ENCODE results near the gene TLL1.

Gene TLL1

DNA sequence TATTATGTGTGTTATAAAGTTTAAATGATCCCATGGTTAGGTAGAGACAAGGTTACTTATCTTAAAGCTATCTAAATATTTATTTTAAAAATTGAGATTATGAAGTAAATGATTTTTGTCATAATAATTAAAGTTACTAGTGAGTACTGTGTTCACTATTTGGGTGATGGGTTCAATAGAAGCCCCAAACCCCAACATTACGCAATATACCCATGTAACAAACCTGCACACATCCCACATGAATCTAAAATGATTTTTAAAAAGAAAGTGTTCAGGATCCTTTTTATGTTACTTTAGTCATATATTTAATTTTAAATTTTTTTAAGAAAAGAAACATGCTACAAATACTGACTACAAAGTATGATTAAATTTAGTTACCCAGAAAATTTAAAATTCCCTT is 193.9 kb downstream of the TLL1 start:
- no peak for DNase-seq

- DNase-seq = no peak
These were observed 194.9 kb downstream of the TLL1 start for GRCh38 chr4:166067915-166068314.

GRCh38 chr4:166073783-166074182 is 200.7 kb downstream of the TLL1 start:
- DNase-seq = no peak

- DNase-seq = no peak
These were observed 202.6 kb downstream of the TLL1 start for GRCh38 chr4:166075599-166075998.

DNA sequence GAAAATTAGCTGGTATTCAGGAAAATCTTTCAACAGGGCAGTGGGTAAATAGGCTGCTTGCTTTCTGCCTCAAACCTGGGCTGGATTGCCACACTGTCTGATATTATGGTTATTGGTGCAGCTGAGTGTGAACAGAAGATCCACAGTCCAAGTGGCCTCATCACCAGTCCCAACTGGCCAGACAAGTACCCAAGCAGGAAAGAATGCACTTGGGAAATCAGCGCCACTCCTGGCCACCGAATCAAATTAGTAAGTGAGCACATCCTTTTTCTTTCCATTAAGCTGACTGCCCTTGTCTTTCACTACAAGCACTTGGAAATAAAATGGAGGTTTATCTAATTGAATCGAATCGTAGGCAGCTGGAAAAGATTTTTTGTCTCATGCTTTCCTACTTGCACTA is 204.7 kb downstream of the TLL1 start:
- no peak for DNase-seq

GRCh38 chr4:166078383-166078782 is 205.3 kb downstream of the TLL1 start:
- no peak for DNase-seq

DNA sequence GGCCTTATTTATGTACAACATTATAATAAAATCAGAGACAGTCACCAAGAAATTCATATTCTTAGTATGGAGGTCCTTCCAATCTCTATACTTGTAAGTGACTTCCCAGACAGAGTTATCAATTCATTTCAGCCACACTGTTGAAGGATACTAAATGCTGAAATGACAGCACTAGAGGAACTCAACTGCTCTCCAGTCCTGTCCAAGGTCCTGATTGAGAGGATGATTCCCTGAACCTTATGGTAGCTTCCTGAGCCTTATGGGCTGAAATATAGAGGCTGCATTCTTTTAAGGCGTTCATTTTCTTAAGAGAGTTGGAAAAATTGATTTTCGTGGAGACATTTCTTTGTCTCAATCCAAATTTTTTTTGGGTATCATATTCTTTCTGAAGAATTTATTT is 205.9 kb downstream of the TLL1 start:
- DNase-seq = no peak

- no peak for DNase-seq
These were observed 214.5 kb downstream of the TLL1 start for GRCh38 chr4:166087569-166087968.

DNA sequence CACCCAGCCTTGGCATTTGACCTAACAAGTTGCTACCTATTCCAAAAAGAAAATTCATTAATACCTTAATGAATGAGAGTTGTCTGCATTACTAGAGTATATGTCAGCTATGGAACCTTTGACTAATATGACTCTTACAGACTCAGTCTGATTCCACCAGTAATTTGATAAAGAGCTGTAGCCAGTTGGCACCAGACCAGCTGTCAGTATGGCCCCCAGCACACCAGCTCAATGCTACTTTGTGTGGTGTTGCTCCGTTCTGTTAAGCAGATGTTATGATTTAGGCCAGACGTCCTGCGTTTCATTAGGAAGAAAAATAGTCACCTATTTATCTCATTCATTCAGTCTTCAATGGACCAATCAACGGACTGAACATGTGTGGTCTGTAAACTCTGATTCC is 215.5 kb downstream of the TLL1 start:
- DNase-seq = no peak

DNA sequence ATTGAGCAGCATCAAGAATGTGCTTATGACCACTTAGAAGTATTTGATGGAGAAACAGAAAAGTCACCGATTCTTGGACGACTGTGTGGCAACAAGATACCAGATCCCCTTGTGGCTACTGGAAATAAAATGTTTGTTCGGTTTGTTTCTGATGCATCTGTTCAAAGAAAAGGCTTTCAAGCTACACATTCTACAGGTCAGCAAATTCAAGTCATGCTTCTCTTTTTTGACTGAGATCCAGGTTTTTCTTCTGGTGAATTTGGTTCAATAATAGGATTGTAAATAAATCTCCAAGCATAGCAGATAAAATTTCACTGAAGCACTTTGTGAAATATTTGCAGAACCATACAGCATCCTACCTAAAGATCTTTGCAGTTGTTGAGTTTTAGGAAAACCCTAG is 218.1 kb downstream of the TLL1 start:
- no peak for DNase-seq

DNA sequence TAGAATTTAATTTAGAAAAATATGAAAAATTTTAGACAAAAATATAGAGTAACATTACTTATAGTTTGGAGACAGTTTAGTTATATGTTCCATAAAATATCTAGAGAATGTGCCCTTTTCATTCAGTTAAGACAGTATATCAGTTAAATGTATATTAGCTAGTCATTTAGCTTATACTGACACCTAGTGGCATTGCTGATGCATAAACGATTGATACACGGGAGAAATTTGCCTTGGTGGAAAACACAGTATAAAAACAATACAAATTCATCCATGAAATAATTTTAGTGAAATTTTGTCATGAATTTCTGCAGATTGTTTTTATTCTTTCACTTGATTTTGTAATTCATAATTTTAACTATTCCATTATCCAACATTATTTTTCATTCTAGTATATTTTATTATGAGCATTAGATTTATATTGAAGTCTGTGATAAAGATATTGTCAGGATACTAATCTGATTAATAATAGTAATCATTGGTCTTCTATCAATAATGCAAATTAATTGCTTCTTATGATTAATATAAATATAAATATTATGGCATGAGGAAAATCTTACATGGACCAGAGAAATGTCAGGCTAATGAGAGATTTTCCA is 219.0 kb downstream of the TLL1 start:
- peak in 1 of 2 donors; percentile 27 for DNase-seq

- no peak for DNase-seq
These were observed 219.8 kb downstream of the TLL1 start for GRCh38 chr4:166092797-166093290.

DNA sequence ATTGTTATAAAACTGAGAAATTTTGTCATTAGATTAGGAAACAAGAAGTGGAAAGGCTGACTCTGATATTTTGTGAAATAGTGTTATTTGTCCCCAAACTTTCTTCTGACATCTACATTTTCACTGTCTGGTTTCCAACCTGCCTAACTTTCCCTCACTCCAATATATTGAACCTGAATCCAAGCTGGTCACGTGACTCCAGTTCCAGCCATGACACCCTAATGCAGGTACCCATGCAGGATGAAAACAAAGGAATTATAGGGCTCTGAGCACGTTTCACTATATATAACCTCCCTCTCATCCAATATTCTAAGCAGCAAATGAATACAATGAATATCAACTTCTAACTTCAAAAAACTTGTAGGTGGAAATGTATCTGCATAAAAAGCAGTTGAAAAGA is 231.6 kb downstream of the TLL1 start:
- DNase-seq = no peak

DNA sequence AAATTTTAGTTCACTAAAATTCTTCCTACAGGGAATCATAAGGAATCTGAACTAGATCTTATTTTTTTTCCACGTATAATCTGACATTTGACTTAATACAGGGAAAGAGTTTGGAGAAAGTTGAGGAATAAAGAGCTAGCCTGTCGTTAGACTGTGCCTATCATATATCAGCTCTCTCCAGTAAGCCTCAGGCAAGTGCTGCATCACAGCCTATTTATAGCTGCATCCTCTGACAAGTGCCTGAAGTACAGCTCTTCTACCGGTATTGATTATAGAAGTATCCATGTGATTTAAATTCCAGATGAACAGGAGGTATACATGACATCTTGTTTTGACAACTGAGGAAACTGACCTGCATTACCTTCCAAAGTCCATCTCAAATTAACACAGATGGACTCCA is 248.9 kb downstream of the TLL1 start:
- no peak for DNase-seq

DNA sequence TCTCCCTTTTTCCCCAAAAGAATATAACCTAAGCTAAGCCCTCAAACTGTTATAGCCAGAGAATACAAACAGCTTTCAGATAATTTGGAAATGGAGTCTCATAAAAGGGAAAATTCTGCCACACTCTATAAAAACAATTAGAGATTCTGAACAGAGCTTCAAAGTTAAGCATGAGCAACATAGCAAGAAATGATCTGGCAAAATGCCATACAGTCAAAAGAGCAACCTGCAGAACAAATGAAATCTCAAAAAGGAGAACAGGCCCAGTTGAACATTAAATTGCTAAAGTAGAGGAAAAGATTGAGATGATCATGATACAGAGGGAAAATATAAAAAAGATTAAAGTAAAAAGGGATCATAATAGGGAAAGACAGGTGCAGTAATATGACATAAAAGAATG is 250.5 kb downstream of the TLL1 start:
- DNase-seq = no peak

DNA sequence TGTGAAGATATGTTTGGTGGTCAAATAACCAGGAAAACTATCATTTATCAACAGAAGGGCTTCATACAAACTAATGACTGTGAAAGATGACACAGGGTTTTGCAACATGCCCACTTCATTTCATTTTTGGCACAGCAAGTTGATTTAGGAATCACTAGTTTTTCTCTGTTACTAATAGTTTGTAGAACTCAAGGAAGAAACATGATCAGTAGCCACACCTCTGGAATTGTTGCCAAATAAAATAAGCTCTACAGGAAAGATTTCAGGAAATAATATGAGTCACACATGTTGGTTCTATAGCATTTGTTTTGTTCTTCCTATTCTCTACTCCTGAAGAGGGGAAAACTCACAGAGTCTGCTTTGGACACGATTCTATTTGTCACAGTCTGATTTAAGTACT is 255.4 kb downstream of the TLL1 start:
- no peak for DNase-seq

- DNase-seq = no peak
These were observed 261.2 kb downstream of the TLL1 start for GRCh38 chr4:166134285-166134684.

DNA sequence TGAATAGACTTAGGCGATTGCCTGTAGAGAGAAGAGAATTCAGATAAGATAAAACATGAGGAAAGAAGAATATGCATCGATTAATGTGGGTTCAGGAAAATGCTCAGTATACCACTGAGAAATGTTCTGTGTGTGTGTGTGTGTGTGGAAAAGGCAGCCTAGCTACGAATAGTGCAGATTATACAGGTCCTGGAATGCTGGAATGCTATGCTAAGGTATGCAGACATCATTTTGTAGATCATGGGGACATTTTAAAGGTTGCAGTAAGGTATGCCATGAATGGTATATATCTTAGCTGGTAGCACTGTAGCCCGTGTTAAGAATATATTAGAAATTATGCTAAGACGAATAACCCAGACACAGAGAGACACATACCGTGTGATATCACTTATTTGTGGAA is 267.9 kb downstream of the TLL1 start:
- no peak for DNase-seq

DNA sequence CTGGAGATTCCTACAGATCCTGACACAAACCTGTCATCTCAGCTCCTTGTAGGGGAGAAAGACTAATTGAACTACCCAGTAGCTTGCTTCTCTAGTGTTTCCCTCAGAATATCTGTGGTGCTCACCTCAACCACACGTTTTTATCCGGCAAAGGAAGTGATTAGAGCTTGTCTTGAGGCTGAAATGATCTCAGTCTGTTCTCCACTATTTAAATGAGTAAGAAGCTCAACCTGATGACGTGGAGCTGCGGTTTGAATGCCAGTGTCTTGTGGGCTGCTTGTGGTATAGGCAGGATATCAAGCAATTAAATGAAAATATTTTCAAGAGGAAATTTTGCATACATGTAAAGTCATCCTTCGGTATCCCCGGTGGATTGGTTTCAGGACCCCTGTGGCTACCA is 270.2 kb downstream of the TLL1 start:
- peak in 1 of 2 donors; percentile 13 for DNase-seq

DNA sequence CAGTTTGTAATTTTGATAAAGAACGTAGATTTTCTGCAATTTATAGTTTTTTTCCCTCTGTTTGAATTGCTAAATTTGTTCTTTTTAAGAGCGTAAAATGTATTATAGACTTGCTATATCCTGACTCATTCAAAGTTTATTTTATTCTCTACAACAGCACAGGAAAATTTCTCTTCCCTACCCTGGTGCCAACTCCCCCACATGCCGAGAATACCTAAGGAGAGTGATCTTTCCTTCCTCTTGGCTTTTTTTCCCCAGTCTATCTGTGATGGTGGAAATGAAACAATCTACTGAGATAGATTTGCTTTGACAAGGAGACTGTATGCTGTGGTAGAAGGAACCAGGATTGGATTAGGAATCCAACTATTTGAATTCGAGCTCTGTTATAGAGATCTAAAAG is 271.6 kb downstream of the TLL1 start:
- no peak for DNase-seq

GRCh38 chr4:166146806-166147540 is 273.9 kb downstream of the TLL1 start:
- DNase-seq = no peak

Measured in CD4-positive, alpha-beta T cell treated with Interleukin-1 beta for 1 hour (primary cell).